ENCODE measurements around the gene TCFL5. TPM values are rescaled to one million over a fixed set of nuclear protein-coding genes. Genes with fewer than 3 reads are reported as not detected.
A peak's percentile ranks its signal among the peaks of the same experiment; 100 is the strongest.
"Not testable (repeated sequence)": the region's sequence is repeated elsewhere in the genome, so short reads cannot be mapped to it uniquely, and the experiment has no call there.

The TCFL5 gene
- total RNA-seq, 1 experiment from 2014 or later: 31.7 TPM

- in situ Hi-C loops (cut with HindIII; ENCODE audit: low pct_unique_long_range_greater_than_20kb, low sequenced_read_pairs): loop anchor here (25.0 kb wide), 1 partner anchor 139 kb away; the partner anchor contains the start of gene BHLHE23
- no peak for DNase-seq (ENCODE audit: low read depth)
Measured at GRCh38 chr20:62872862-62873261, 11.2 kb upstream of the TCFL5 start.

DNA sequence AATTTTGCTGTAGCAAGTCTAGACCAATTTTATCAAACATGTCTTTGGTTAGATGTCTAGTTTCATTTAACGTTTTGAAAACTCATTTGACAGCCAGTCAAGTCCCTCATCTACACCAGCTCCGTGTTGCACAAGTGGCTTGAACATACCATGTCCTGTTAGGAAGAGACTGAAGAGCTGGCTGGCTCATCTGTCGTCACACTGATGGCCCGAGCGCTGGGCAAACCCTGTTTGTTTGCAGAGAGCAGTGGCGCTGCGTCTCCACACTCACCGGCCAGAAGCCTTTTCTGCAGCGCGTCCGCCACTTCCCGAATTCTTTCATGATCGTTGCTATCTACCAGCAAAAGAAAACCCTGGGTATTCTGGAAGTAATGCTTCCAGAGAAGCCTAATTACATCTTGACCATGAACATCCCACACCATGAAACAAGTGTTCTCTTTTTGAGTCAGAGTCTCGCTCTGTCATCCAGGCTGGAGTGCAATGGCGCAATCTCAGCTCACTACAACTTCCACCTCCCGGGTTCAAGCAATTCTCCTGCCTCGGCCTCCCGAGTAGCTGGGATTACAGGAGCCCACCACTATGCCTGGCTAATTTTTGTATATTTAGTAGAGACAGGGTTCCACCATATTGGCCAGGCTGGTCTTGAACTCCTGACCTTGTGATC lies 10.7 kb upstream of the TCFL5 start:
- DNase-seq (ENCODE audit: low read depth): no peak
- in situ Hi-C loops (cut with HindIII; ENCODE audit: low pct_unique_long_range_greater_than_20kb, low sequenced_read_pairs): loop anchor here (25.0 kb wide), 1 partner anchor 140 kb away; the partner anchor contains the start of gene BHLHE23

DNA sequence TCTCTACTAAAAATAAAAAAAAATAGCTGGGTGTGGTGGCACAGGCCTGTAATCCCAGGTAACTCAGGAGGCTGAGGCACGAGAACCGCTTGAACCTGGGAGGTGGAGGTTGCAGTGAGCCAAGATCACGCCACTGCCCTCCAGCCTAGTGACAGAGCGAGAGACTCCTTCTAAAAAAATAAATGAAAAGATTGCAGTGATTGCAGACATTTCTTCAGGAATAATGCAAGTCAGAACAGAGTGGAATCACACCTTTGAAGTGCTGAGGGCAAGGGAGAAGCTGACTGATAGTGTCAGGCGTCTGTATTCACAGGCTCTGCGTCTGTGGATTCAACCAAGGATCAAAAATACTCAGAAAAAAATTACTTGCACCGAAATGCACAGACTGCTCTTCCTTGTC lies 2.6 kb upstream of the TCFL5 start:
- DNase-seq (ENCODE audit: low read depth): no peak
- in situ Hi-C loops (cut with HindIII; ENCODE audit: low pct_unique_long_range_greater_than_20kb, low sequenced_read_pairs): loop anchor here (25.0 kb wide), 1 partner anchor 148 kb away; the partner anchor contains the start of gene BHLHE23

- in situ Hi-C loops (cut with HindIII; ENCODE audit: low pct_unique_long_range_greater_than_20kb, low sequenced_read_pairs): loop anchor here (25.0 kb wide), 1 partner anchor 151 kb away; the partner anchor contains the start of gene BHLHE23
- DNase-seq (ENCODE audit: low read depth): peak; percentile 33
Measured at GRCh38 chr20:62860924-62861691, 514 bp downstream of the TCFL5 start.

GRCh38 chr20:62860391-62860923 lies 1.2 kb downstream of the TCFL5 start:
- no peak for DNase-seq (ENCODE audit: low read depth)
- in situ Hi-C loops (cut with HindIII; ENCODE audit: low pct_unique_long_range_greater_than_20kb, low sequenced_read_pairs): loop anchor here (25.0 kb wide), 1 partner anchor 152 kb away; the partner anchor contains the start of gene BHLHE23

- in situ Hi-C loops (cut with HindIII; ENCODE audit: low pct_unique_long_range_greater_than_20kb, low sequenced_read_pairs): loop anchor here (25.0 kb wide), 1 partner anchor 153 kb away; the partner anchor contains the start of gene BHLHE23
- no peak for DNase-seq (ENCODE audit: low read depth)
Measured at GRCh38 chr20:62859721-62860120, 1.9 kb downstream of the TCFL5 start.

DNA sequence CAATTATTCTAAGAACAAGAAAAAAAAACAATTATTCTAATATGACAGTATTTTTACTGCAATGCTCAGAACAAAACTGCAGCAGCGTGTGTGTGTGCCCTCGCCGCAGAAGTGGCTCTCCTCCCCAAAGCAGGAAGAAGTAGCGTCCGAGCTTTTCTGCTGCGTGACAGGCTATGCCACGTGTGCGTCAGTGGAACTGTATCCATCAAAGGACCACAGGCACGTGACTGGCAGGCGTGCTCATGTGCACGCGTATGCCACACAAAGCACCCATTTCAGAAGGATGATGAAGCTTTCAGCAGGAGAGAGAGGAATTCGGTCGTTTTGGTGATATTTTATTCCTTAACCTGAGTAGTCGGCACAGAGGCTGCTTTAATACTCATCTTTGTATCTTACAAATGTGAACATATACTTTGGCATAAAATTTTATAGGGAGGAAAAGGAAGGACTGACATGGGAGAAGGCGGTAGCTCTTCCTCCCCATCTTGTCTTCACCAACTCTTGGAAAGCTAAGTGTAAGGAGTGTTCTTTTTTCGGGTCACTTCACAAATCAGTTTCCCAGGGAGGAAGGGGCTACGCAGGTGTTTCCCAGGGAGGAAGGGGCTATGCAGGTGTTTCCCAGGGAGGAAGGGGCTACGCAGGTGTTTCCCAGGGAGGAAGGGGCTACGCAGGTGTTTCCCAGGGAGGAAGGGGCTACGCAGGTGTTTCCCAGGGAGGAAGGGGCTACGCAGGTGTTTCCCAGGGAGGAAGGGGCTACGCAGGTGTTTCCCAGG lies 3.4 kb downstream of the TCFL5 start:
- in situ Hi-C loops (cut with HindIII; ENCODE audit: low pct_unique_long_range_greater_than_20kb, low sequenced_read_pairs): loop anchor here (25.0 kb wide), 1 partner anchor 154 kb away; the partner anchor contains the start of gene BHLHE23
- DNase-seq (ENCODE audit: low read depth): no peak

DNA sequence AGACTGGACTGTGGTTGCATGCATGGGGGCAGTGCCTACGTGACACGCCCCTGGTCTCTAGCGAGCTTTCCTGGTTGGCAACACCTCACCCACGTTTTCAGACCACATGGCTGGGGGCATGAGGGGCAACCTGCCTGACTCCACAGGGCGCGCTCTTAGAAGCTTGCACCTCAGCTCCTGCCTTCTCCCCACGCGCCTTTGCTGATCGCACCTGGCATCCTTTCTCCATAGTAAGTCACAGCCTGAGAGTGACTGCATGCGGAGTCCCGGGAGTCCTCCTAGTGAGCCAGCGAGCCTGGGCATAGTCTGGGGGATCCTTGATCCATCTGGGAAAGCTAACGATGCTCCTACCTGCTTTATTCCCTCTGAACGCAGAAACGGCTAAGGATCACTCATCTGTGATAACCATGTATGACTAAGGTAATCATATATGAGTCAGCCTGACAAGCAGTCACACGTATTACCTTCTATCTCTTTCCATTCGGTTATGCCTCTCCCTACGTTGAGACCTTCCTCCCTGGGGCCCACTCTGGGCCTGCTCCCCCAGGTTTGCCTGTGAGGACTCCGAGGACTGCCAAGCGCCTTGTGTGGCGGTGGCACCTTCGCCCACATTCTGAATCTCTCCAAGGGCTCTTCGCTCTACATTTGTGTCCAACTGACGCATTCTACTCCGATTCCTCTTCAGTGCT lies 4.5 kb downstream of the TCFL5 start:
- DNase-seq (ENCODE audit: low read depth): peak; percentile 65
- in situ Hi-C loops (cut with HindIII; ENCODE audit: low pct_unique_long_range_greater_than_20kb, low sequenced_read_pairs): loop anchor here (25.0 kb wide), 1 partner anchor 155 kb away; the partner anchor contains the start of gene BHLHE23

- DNase-seq (ENCODE audit: low read depth): no peak
- in situ Hi-C loops (cut with HindIII; ENCODE audit: low pct_unique_long_range_greater_than_20kb, low sequenced_read_pairs): loop anchor here (25.0 kb wide), 1 partner anchor 157 kb away; the partner anchor contains the start of gene BHLHE23
Measured at GRCh38 chr20:62855120-62855519, 6.5 kb downstream of the TCFL5 start.

- in situ Hi-C loops (cut with HindIII; ENCODE audit: low pct_unique_long_range_greater_than_20kb, low sequenced_read_pairs): loop anchor here (25.0 kb wide), 1 partner anchor 158 kb away; the partner anchor contains the start of gene BHLHE23
- DNase-seq (ENCODE audit: low read depth): no peak
Measured at GRCh38 chr20:62854121-62854520, 7.5 kb downstream of the TCFL5 start.

- in situ Hi-C loops (cut with HindIII; ENCODE audit: low pct_unique_long_range_greater_than_20kb, low sequenced_read_pairs): loop anchor here (25.0 kb wide), 1 partner anchor 159 kb away; the partner anchor contains the start of gene BHLHE23
- not testable (repeated sequence) for DNase-seq (ENCODE audit: low read depth)
Measured at GRCh38 chr20:62853304-62853703, 8.3 kb downstream of the TCFL5 start.

DNA sequence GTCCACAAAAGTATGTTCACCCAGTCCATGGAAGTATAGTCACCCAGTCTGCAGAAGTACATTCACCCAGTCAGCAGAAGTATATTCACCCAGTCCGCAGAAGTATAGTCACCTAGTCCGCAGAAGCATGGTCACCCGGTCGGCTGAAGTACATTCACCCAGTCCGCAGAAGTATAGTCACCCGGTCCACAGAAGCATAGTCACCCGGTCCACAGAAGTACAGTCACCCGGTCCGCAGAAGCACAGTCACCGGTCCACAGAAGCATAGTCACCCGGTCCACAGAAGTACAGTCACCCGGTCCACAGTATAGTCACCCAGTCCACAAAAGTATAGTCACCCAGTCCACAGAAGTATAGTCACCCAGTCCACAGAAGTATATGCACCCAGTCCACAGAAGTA lies 8.8 kb downstream of the TCFL5 start:
- DNase-seq (ENCODE audit: low read depth): no peak
- in situ Hi-C loops (cut with HindIII; ENCODE audit: low pct_unique_long_range_greater_than_20kb, low sequenced_read_pairs): loop anchor here (25.0 kb wide), 1 partner anchor 159 kb away; the partner anchor contains the start of gene BHLHE23

GRCh38 chr20:62852196-62852595 lies 9.4 kb downstream of the TCFL5 start:
- in situ Hi-C loops (cut with HindIII; ENCODE audit: low pct_unique_long_range_greater_than_20kb, low sequenced_read_pairs): loop anchor here (25.0 kb wide), 1 partner anchor 160 kb away; the partner anchor contains the start of gene BHLHE23
- DNase-seq (ENCODE audit: low read depth): no peak

- DNase-seq (ENCODE audit: low read depth): no peak
- in situ Hi-C loops (cut with HindIII; ENCODE audit: low pct_unique_long_range_greater_than_20kb, low sequenced_read_pairs): loop anchor here (25.0 kb wide), 1 partner anchor 162 kb away; the partner anchor contains the start of gene BHLHE23
Measured at GRCh38 chr20:62850333-62850974, 11.2 kb downstream of the TCFL5 start.

GRCh38 chr20:62849431-62849830 lies 12.2 kb downstream of the TCFL5 start:
- no peak for DNase-seq (ENCODE audit: low read depth)
- in situ Hi-C loops (cut with HindIII; ENCODE audit: low pct_unique_long_range_greater_than_20kb, low sequenced_read_pairs): no loop called here

DNA sequence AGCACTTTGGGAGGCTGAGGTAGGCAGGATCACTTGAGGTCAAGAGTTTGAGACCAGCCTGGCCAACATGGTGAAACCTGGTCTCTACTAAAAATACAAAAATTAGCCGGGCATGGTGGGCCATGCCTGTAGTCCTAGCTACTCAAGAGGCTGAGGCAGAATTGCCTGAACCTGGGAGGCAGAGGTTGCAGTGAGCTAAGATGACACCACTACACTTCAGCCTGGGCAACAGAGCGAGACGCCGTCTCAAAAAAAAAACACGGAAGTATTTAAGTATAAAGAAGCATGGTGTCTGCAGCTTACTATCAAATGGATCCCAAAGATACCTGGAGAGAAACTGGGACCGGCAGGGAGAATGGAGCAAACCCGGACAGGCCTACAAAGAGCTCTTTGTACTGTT lies 12.7 kb downstream of the TCFL5 start:
- in situ Hi-C loops (cut with HindIII; ENCODE audit: low pct_unique_long_range_greater_than_20kb, low sequenced_read_pairs): not testable (repeated sequence)
- peak; percentile 29 for DNase-seq (ENCODE audit: low read depth)

Measured in Caki2 (cell line).